SH-SY5Y (cell line): ENCODE data around the gene CSMD2.

Experiments
- GATA2 ChIP-seq: IDR thresholded peaks from 2 replicates; pipeline ENCODE4 v1.6.1; 2011; ENCODE audit warnings: mild to moderate bottlenecking, low read depth, low read length
- GATA3 ChIP-seq: IDR thresholded peaks from 2 replicates; pipeline ENCODE4 v1.6.1; 2011; ENCODE audit warnings: low read depth, mild to moderate bottlenecking, low read length, moderate library complexity

- TF ChIP-seq GATA2 = no peak
- no peak for TF ChIP-seq GATA3
These were observed 21.1 kb downstream of the CSMD2 start for GRCh38 chr1:34143975-34144374.
